HG03342 (cell line): ENCODE measurements around the gene SLC16A3.
A peak's percentile ranks its signal among the peaks of the same experiment; 100 is the strongest.

Experiments used
- ATAC-seq: cut with Tn5 transposase; IDR thresholded peaks from one replicate; pipeline ENCODE4 v1.9.1; 2021; ENCODE audit warnings: mild to moderate bottlenecking, moderate library complexity; ENCODE audit not compliant: unreplicated experiment

Gene SLC16A3

DNA sequence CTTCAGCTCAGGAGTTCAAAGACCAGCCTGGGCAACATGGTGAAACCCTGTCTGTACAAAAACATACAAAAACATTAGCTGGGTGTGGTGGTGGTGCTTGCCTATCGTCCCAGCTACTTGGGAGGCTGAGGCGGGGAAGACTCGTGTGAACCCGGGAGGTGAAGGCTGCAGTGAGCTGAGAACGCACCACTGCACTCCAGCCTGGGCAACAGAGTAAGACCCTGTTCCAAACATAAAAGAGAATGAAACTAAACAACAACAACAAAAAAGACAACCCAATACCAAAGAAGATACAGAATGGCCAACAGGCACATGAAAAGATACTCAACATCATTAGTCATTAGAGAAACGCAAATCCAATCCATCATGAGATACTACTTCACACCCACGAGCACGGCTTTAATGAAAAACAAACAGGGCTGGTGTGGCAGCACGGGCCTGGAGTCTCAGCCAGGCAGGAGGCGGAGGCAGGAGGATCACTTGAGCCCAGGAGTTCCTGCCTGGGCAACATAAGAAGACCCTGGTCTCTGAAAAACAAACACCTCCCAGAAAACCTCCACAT is 7.4 kb upstream of the SLC16A3 start:
- ATAC-seq = no peak

DNA sequence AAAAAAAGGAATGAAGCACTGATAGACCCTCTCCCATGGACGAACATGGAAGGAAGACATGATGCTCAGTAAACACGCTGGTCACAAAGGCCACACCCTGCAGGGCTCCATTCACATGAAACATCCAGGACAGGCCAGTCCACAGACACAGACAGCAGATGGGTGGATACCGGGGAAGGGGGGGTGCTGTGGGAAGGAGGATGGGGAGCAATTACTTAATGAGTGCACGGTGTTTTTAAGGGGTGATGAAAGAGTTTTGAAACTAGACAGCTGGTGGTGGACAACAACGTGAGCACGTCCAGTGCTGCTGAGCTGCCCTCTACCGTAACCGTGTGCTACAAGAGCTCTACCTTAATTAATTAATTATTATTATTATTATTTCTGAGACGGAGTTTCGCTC is 6.0 kb upstream of the SLC16A3 start:
- no peak for ATAC-seq

DNA sequence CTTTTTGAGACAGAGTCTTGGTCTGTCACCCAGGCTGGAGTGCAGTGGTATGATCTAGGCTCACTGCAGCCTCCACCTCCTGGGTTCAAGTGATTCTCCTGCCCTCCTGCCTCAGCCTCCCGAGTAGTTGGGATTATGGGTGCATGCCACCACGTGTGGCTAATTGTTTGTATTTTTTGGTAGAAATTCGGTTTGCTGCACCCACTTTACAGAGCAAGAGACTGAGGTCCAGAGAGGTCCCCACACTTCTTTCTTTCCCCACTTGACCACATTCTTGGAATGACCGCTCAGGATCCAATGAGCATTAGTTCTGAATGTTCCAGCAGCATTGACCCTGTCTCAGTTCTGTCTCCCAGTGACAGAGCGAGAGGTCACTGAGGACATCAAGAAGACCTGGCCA is 5.3 kb upstream of the SLC16A3 start:
- ATAC-seq = no peak

DNA sequence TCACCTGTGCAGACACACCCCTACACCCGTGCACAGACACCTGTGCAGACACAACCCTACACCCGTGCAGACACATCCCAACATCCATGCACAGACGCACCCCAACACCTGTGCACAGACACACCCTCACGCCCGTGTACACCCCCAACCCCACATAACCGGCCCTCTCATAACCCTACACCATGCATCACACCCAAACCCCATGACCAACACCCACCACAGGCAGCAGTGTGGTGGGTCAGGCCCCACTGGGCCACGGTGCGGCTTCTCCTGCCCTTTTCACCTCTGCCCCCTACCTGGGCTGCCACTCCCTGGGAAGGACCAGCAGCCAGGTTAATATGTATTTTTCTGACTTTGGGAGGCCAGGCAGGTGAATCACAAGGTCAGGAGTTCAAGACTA is 4.2 kb upstream of the SLC16A3 start:
- no peak for ATAC-seq

DNA sequence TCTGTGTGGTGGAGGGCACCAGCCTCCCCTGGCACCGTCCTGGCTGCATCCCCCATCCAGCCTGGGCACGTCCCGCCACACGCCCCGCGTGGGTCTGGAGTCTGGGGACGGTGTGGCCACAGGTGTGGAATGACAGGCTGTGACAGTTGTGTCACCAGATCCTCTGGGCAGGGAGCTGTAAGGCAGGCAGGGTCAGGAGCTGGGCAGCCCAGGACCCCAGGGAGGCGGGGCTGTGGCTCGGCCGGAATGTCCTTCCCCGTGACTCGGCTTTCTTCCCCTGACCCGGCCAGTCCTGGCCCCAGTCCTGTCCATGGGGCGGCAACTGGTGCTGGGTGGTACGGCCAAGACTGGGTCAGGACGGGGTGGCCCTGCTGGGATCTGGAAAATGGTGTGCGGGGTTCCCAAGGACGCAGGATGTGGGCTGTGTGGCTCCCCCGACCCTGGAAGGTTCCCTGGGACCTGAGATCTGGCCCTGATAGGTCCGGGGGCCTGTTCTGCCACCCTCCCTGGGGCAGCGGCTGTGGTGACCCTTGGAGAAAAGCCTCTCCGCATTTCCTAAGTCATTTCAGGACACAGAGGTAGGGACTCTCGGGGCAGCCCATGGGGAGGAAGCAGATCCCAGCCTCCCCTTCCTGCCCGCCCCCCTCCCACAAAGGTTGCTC is 3.3 kb upstream of the SLC16A3 start:
- ATAC-seq = no peak

DNA sequence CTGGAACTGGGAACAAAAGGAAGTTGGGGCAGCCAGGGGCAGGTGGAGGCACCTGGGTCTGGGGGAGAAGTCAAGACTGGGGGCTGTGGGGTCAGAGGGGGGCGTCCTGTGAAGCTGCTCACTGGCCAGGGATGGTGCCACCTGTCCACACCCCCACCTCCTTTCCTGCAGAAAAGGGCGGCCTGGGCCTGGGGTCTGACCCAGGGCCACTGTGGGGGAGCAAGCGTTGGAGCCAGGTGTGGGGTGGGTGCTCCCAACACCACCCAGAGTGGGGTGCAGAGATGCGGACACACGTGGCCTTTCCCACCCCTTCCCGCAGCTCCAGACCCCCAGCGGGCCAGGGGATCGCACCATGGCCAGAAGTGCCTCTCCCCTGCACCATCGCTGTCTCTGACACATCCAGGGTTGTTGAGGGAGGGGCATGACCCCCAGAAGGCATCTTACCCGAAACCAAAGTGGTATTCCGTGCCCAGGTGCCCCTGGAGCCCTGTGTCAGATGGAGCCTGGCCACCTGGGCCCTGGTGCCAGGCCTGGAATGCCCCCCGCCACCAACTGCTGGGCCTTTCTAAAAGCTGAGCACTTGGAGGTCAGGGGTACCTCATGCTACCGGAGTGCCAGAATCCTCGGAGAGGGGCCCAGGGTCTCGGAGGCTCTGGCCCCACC is 2.6 kb upstream of the SLC16A3 start:
- no peak for ATAC-seq

DNA sequence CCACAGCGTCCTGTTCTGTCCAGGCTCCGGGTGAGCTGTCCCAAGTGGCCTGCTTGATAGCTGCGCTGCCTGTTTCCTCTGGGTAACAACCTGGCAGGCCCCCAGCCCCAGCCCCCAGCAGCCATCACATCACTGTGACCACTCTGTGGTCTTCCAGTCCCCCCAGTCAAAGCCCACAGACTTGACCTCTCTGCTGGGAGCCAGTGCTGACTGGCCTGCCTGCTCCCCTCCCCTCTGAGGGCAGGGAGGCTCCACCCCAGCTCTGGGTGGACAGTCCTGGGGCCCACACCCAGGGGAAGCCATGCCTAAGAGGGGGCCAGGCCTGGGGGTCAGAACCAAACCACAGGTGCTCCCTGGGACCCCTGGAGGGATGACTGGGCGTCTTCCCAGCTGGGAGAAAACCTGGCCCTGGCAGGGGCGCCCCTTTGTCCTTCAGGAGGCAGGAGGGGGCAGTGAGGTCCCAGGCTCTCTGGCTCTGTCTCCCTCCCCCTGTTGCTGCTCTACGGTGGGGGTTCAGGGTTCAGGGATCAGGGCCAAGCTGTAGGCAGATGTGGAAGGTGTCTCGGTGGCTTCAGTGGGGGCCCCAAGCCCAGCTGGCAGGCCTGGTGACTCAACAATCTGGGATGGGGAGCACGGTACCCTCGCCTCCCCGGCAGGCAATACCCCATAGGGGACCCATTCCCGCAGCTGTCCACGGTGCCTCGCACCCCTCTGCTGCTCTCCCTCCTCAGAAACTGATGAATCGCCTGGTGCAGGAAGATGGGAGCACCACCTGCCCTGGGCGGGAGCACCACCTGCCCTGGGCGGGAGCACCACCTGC is 1.8 kb upstream of the SLC16A3 start:
- no peak for ATAC-seq

DNA sequence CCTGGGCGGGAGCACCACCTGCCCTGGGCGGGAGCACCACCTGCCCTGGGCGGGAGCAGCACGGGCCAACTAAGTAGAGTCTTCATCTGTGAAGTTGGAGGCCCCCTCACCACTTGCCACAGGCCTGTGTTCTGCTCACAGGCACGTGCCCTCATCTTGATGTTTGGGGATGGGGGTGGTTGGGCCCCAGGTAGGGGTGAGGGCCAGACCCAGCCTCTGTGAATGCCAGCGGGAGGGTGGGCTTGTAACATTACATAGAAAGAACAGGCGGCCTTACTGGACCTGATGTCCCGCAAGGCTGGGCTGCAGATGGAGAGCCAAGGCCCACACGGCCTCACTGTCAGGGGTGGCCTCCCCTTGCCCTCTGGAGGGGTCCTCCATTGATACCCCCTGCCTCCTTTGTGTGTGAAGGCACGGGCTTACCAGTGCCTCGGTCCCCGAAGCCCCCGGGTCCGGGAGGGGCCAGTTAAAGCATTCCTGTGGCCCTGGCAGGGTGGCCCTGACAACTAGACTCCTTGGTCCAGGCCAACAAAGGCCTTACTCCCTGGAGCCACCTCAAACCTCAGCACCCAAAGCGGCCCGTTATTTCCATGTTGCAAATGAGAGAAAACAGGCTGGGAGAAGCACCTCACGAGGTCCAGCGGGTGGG is 1.1 kb upstream of the SLC16A3 start:
- ATAC-seq = no peak

DNA sequence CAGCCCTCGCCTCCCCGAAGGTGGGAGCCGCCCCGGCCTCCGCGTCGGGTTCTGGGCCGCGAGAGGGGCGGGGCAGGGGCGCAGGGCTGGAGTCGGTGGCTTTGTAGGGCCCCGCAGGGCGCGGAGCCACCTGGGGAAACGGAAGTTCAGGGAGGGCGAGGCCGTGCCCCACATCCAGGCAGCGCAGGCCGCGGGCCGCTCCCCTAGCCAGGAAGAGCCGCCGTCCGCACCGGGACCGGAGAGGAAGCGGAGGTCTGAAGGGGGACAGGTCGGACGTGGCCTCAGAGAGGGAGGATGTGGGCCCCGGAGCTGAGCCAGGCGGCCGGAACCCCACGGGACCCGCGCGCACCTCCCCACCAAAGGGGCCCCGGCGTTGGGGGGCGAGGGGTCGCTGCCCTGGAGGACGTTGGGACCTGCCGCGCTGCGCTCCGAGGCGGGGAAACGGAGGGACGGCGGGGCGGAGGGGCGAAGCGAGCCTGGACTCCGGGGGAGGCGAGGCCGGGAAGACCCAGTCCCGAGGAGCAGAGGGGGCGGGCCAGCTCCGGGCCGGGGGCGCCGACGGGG is 482 bp upstream of the SLC16A3 start:
- ATAC-seq = peak; percentile 29

DNA sequence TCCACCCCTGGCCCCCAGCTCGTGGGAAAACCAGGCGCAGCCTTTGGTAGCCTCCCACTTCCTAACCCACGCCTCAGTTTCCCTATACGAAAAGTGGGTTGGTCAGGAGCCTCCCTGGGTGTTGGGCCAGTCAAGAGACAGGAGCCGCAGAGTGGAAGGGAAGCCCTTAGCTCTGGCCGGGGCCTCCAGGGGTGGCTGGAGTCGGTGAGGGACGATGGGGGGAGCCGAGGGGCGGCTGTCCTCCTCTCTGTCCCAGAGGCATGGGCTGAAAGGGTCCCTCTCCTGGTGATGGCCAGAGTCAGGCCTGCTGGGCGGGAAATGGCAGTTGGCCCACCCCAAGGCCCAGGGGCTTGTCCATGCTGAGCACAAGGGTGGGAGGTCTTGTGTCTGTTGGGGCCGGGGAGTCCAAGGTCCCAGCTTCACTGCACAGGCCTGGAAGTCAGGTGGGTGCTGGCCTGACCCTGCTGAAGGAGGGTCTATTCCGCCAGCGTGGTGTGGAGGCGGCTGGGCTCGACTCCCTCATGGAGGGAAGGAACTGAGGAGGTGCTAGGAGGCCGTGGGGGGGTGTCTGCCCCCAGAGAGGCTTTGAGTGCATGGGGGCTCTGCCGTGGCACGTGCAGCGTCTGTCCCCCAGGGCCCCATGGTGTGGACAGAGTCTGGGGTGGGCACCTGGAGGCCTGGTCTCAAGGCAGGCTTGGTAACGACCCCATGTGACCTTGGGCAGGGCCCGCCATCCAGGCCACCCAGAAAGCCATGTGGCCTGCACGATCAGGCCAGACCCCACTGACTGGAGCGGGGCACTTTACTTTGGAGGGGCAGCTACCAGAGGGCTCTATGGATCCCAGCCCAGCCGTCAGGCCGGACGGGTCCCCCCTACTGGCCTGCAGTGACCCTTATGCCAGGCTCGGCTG is 1.1 kb downstream of the SLC16A3 start:
- ATAC-seq = no peak

DNA sequence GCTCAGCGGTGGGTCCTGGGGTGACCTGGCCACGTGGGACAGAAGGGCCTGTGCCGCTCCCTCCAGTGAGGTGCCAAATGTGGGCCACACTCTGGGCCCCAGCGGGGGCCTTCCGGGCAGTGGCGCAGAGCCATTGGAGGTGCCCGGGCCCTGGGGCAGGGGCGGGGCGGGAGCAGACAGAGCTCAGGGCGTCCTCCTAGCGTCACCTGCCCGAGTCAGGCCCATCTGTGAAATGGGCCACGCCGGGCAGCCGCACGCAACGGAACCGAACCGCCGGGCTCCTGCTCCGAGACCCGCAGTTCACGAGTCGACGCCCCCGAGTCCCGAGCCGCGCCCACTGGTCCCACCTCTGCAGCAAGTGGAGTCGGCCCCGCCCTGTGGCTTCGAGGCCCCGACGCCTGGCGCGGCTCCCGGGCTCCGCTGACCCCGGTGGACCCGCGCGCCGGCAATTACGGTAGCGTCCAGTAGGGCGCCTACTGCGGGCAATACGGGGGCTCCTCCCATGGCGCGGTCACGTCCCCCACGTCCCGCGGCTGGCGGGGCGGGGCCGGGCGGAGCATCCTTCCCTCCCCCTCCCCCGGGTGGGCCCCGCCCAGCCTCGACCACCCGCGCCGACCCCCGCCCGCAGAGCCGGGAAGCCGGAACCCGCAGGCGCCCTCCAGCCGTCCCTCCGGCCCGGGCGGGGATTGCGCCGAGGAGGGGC is 1.9 kb downstream of the SLC16A3 start:
- ATAC-seq = no peak

DNA sequence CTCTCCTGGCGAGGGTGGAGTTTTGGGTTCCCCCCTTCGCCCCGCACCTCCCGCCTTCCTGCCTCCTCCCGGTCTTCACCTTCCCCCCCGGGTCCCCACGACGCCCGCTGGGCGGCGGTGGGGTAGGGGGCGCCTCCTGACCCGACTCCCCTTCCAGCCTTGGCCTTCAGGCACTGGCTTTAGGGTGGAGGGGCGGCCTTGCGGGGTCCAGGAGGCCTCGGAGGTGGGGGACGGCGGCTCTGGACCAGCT is 2.4 kb downstream of the SLC16A3 start:
- no peak for ATAC-seq

DNA sequence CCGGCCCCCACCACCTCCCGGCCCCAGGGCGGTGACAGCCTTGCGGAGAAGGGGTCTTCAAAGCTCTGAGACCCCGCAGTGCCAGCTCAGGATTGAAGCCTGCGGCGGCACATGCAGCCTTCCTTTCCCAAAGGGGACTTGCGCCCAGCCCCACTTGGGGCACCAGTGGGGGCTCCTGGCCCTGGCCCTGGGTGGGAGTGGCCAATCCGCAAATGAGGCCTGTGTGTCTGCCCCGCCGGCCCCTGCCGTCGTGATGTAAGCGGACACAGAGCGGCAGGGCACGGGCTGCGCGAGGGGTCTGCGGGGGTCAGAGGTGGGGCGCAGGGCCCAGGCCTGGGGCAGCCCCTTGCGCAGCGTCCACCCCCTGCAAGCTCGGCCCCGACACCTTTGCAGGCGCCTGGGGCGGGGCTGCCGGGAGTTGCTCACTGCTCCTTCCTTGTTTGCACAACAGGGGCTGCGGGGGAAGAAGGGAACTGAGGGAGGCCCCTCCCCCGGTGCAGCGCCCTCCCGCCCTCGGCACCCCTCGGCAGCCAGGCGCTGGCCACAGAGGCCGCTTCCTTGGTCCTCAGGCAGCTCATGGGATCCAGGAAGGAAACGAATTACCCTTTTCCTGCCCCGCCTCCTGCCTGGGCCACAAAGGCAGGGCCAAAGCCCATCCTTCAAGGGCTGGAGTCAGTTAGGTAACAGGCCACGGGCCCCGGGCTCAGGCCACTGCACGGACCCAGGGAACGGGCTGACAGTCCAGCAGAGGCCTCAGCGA is 2.9 kb downstream of the SLC16A3 start:
- ATAC-seq = no peak

DNA sequence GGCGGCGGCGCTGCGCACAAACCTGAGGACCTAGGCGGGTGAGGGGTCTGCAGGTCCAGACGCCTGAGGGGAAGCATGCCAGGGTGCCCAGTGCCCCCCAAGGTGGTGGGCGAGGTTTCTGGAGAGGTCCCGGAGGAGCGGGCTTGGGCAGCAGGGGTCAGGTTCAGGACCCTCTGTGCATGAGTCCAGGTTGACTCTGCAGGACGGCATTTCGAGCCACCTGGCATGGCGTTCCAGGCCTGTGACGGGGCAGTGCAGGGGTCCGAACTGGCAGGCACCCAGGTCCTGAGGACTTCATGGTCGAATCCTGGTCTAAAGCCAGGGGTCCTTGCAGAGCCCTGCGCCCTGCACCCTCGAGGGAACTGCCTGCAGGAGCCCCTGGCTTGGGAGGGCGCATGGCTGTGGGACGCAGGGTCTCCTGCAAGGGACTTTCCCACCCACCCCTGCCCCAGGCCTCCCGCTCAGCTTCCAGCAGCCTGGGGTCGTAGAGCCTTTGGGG is 3.5 kb downstream of the SLC16A3 start:
- ATAC-seq = no peak

DNA sequence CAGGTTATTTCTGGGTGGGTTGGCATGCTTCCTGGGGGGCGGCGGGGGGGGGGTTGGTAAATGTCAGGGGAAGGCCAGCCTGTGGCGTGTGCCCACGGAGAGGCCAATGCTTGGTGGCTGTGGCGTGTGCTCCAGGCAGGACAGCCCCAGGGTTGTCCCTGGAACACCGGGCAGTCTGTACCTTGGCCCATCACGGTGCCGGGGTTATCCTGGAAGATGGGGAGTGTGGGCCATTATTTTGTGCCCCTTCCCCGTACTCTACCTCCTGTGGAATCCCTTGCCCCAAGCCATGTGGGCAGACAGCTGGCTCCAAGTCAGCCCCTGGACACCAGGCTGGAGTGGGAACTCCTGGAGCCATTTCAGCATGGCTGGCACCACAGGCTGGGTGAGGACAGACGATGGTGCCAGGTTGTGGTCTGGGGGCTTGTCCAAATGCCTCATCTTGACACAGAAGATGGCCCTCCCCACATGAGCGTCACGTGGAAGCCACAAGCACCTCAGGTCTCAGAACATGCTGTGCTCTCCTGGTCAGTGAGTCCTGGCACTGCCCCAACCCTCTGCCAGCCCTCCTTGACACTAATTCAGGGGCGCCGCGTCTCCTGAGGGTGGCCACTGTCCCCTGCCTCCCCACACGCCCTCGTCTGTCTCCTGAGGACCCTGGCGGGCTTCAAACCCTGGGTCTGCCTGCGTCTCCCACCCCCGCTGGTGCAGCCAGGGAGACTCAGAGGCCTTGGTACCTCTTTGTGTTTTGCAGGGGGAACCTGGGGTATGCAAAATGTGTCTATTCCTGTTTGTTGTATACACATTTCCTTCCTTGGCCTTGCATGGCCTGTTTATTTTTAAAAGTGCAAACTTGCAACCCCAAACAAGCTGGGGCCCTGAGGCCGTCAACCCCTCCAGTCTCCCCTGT is 4.3 kb downstream of the SLC16A3 start:
- no peak for ATAC-seq

DNA sequence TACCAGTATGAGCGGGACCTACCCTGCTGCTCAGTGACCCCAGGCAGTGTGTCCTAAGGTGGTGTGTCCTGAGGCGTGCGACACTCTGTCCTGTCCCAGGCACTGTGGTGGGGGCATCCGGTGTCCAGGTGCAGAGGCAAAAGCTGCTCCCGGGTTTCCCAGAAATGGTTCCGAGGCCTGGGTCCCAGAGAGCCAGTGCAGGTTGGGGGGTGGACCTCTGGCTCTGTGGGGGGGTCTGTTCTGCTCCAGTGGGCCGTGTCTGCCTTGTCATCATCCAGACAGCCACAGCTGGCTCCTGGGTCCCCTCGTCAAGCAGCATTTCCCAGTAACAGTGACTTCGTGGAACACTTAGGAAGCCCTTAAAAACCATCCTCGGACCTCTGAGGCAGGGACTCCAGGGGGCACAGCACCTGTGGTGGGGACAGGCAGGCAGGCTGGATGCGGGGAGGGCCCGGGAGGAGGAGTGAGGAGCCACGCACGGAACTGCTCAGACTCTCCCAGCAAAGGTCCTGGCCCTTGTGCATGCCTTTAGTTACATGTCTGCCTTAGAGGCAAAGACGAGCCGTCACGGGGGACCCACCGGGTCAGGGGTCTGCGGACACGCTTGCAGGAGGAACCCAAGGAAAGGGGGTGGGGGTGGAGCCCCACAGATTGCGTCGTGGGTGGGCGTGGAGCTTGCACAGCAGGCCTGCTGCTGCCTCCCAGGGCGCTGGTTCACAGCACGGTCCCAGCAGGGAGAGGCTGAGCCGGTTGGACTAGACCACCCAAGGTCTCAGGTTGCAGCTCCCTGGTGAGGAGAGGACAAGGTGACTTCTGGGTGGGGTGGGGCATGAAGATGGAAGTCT is 5.6 kb downstream of the SLC16A3 start:
- no peak for ATAC-seq
